AG09319 (cell line): ENCODE measurements around the gene MROH7.

Experiments used
- DNase-seq: peaks from one replicate; pipeline ENCODE4 v3.0.0-alpha.2; 2010; ENCODE audit warnings: low read depth; ENCODE audit errors: extremely low read depth
- CTCF ChIP-seq: IDR thresholded peaks from 2 replicates; pipeline ENCODE4 v1.5.1; 2011; ENCODE audit warnings: low read depth, mild to moderate bottlenecking, inconsistent platforms, low read length, moderate library complexity

Gene MROH7

GRCh38 chr1:54699936-54700525 is 58.4 kb downstream of the MROH7 start:
- DNase-seq = no peak
- TF ChIP-seq CTCF = no peak

GRCh38 chr1:54701066-54701465 is 59.5 kb downstream of the MROH7 start:
- DNase-seq = no peak
- TF ChIP-seq CTCF = no peak

GRCh38 chr1:54701996-54702395 is 60.4 kb downstream of the MROH7 start:
- no peak for DNase-seq
- no peak for TF ChIP-seq CTCF

GRCh38 chr1:54703471-54703870 is 61.9 kb downstream of the MROH7 start:
- TF ChIP-seq CTCF = no peak
- DNase-seq = no peak

GRCh38 chr1:54705153-54705552 is 63.6 kb downstream of the MROH7 start:
- DNase-seq = no peak
- no peak for TF ChIP-seq CTCF

GRCh38 chr1:54706419-54706818 is 64.8 kb downstream of the MROH7 start:
- TF ChIP-seq CTCF = no peak
- DNase-seq = no peak

GRCh38 chr1:54708385-54708784 is 66.8 kb downstream of the MROH7 start:
- TF ChIP-seq CTCF = no peak
- no peak for DNase-seq
